GM21737 (cell line): ENCODE results near the gene MAFF.

Source experiments
- ATAC-seq: cut with Tn5 transposase; IDR thresholded peaks from one replicate; pipeline ENCODE4 v1.9.1; 2021; ENCODE audit warnings: mild to moderate bottlenecking, moderate library complexity; ENCODE audit not compliant: unreplicated experiment

The MAFF gene

GRCh38 chr22:38246046-38246658 lies 44.4 kb downstream of the MAFF start:
- no peak for ATAC-seq

DNA sequence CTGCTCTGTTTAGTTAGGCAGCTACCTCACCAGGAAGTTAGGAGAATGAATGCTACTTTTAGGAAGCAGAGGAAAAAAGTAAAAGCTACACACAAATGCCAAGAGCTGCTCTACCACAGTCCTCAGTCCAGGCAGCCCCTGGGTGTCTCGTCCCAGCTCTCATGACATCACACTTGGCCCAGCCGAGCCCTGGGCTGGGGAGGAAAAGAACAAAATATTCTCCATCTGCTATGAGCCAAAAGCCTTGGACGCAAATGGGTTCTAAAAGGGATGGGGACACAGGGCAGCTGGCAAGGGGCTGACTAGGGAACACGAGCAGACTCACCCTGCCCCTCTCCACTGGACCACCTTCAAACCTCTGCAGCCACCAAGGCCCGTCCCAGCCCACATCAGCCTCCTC lies 44.9 kb downstream of the MAFF start:
- ATAC-seq, result no peak

GRCh38 chr22:38247713-38248112 lies 45.9 kb downstream of the MAFF start:
- ATAC-seq, result no peak

GRCh38 chr22:38248280-38248679 lies 46.5 kb downstream of the MAFF start:
- no peak for ATAC-seq

GRCh38 chr22:38249301-38249700 lies 47.5 kb downstream of the MAFF start:
- ATAC-seq, result no peak

- ATAC-seq, result no peak
These were observed 48.2 kb downstream of the MAFF start for GRCh38 chr22:38249803-38250642.

GRCh38 chr22:38250643-38251340 lies 49.0 kb downstream of the MAFF start:
- no peak for ATAC-seq

DNA sequence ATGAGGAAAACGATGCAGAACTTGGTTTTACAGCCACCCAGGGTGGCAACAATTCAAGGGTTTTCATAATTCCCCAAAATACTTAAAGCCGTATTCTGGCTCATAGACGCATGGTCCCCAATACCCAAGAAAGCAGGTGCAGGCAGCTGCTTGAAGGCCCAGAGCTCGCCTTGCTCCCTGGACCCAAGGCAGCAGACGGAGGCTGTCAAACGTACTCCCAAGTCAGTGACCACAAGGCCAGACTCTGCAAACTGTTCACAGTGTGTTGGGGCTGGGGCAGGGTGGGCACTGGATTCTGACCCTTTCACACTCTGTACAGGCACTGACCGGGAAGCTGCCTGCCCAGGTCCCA lies 49.5 kb downstream of the MAFF start:
- ATAC-seq, result no peak

- ATAC-seq, result no peak
These were observed 53.9 kb downstream of the MAFF start for GRCh38 chr22:38255697-38256096.

GRCh38 chr22:38257181-38257580 lies 55.4 kb downstream of the MAFF start:
- ATAC-seq, result no peak

DNA sequence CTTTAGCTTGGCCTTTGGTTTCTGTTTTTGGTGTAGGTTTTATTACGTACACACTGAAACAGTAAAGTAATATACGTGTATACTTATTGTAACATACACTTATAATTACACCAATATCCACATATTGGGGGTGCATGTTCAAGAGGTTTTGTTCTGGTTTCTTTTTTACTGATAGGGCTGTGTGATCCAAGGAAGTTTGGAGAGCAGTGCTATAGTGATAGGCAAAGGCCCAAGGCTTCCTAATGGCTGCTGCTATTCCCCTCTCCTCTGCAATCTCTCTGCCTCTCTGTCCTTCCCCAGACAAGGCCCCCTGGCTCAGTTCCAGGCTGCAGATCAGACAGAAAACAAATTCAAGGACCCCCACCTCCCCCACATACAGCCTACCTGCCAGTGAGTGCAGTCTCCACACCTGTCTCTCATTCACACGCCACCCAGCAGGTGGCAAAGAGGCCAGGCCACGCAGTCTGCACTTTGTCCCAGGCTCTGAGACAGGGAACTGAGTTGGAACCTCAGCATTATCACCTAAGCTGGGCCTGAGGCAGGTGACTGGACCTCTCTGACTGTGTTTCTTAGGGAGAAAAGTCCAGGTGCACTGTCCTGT lies 56.0 kb downstream of the MAFF start:
- no peak for ATAC-seq

- ATAC-seq, result no peak
These were observed 57.1 kb downstream of the MAFF start for GRCh38 chr22:38258895-38259294.

GRCh38 chr22:38259370-38259769 lies 57.6 kb downstream of the MAFF start:
- ATAC-seq, result no peak

DNA sequence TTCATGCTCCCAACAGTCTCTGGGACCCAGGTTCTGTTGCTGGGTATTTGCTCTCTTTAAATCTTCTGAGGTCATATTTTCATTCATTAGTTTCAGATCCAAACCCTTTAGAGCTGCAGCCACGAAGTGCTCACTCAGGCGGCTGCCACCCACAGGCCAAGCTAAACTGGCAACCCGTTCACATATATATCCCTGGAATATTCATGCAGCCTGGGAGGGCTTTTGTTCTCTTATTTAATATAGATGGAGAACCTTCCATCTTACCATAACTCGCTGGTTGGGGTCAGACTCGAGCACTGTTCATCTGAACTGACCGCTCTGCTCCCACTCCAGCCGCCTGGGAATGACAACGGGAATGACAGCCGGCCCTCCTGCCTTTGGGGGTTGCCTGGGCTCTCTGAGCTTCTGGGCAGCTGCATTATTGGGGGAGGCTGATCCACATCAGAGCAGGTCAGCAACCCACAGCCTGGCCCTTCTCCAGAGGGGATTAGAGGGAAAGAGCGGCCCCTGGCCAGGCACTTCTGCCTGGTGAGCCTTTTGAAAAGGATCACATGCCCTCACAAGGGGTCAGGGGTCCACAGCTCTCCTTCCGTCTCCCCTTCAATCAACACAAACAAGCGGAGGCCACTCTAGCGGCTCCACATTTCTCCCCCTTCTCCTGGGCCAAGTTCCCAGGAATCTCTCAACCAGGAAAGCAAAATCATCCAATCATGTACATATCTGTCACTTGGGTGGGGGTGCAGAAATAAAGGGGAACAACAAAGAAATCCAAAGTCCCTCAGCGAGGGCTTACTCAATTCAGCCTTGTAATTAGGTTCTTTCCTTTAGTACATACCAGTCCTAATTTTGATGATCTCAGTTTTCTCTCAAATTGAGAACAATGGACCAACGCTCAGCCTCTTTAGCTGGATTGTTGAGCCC lies 59.2 kb downstream of the MAFF start:
- peak; percentile 16 for ATAC-seq

- ATAC-seq, result no peak
These were observed 60.4 kb downstream of the MAFF start for GRCh38 chr22:38262051-38262795.

DNA sequence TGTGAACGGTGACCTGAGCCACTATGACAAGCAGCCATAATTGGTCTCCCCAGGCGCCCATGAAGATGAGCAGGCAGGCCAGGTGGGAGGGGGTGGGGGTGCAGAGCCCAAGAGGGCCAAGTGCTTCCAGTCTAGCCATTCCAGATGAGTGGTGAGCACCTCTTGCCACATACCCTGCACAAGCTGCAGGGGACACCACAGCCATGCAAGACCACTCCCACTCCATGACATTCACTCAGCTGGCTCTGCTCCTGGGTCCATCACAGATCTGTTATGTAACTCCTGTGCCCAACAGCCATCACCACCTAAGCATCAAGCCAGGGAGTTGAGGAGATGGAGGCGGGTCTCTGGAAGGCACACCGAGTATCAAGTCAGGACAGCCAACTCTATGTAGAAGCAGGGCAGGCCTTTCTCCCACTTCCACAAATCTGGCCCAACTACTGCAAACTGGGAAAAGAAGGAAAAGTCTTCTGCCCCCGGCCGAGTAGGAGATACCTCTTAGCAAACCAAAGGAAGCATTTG lies 62.6 kb downstream of the MAFF start:
- ATAC-seq, result no peak
